Left lobe of liver (tissue), 2 donors: Measurements from ENCODE around the gene OR52B6. TPM values are rescaled to one million over a fixed set of nuclear protein-coding genes. Genes with fewer than 3 reads are reported as not detected.
"Not testable (repeated sequence)": the region's sequence is repeated elsewhere in the genome, so short reads cannot be mapped to it uniquely, and the experiment has no call there.

Experiments
- ATAC-seq: fragments of 200-7000 bp; cut with Tn5 transposase; one replicate; pipeline ENCODE4 v1.9.1; 2020; ENCODE audit warnings: mild to moderate bottlenecking, moderate library complexity
- DNase-seq: peaks from one replicate; pipeline ENCODE4 v3.0.0-alpha.2; 2020; ENCODE audit warnings: low spot score
- total RNA-seq: library from RNA; stranded (reverse); gene quantifications from one replicate; pipeline ENCODE4 v1.2.1, GENCODE V29; 2021
- donor health status: DM: no; HTN: no; CAD: no; lungs with moderate emphysema.
- donor health status: DM: no; HTN: yes; CAD: no.

OR52B6 gene
- total RNA-seq, 1 donor from 2014 or later: not detected

GRCh38 chr11:5593146-5593545, 12.5 kb downstream of the OR52B6 start:
- DNase-seq (no peak), ATAC-seq (no peak)

- ATAC-seq (peak; percentile 66), DNase-seq (peak; percentile 50)
These were observed 16.0 kb downstream of the OR52B6 start, which contains the start of gene TRIM6 for GRCh38 chr11:5596607-5597201. Gene TRIM6 (plus strand): TSS chr11:5596637. CDS start chr11:5596898, 261 bp downstream.

- ATAC-seq: no peak
- DNase-seq: no peak
These were observed 17.3 kb downstream of the OR52B6 start for GRCh38 chr11:5597953-5598352.

GRCh38 chr11:5600374-5600851, 19.7 kb downstream of the OR52B6 start:
- peak; percentile 93 for ATAC-seq
- DNase-seq: peak; percentile 67

GRCh38 chr11:5602791-5603190, 22.1 kb downstream of the OR52B6 start:
- DNase-seq, ATAC-seq: not testable (repeated sequence)

- DNase-seq (no peak), ATAC-seq (no peak)
These were observed 22.6 kb downstream of the OR52B6 start for GRCh38 chr11:5603326-5603725.

GRCh38 chr11:5604896-5605295, 24.2 kb downstream of the OR52B6 start:
- DNase-seq: no peak

GRCh38 chr11:5605849-5606248, 25.2 kb downstream of the OR52B6 start:
- ATAC-seq (no peak), DNase-seq (no peak)

More at GRCh38 chr11:5604896-5605295, 24.2 kb downstream of the OR52B6 start:
- ATAC-seq: no peak

- DNase-seq (no peak), ATAC-seq (no peak)
These were observed 28.1 kb downstream of the OR52B6 start for GRCh38 chr11:5608808-5609207.

- no peak for ATAC-seq
- no peak for DNase-seq
These were observed 29.8 kb downstream of the OR52B6 start for GRCh38 chr11:5610446-5610845.

GRCh38 chr11:5611627-5612026, 30.9 kb downstream of the OR52B6 start:
- no peak for ATAC-seq

GRCh38 chr11:5618807-5619206, 38.1 kb downstream of the OR52B6 start:
- no peak for ATAC-seq
- DNase-seq: no peak

More at GRCh38 chr11:5611627-5612026, 30.9 kb downstream of the OR52B6 start:
- DNase-seq: no peak

- no peak for DNase-seq
- peak; percentile 48 for ATAC-seq
These were observed 40.2 kb downstream of the OR52B6 start for GRCh38 chr11:5620651-5621521.

GRCh38 chr11:5621580-5621979, 40.9 kb downstream of the OR52B6 start:
- DNase-seq (no peak), ATAC-seq (no peak)

GRCh38 chr11:5622802-5623201, 42.1 kb downstream of the OR52B6 start:
- DNase-seq (no peak), ATAC-seq (no peak)

GRCh38 chr11:5624489-5625279, 44.0 kb downstream of the OR52B6 start, which contains the start of gene TRIM34:
Gene TRIM34 (plus strand): TSS chr11:5625001. CDS start chr11:5632332, 7,331 bp downstream.
- ATAC-seq: peak; percentile 97
- peak; percentile 66 for DNase-seq

- ATAC-seq (no peak), DNase-seq (no peak)
These were observed 44.6 kb downstream of the OR52B6 start for GRCh38 chr11:5625281-5625680.

- ATAC-seq (no peak), DNase-seq (no peak)
These were observed 45.5 kb downstream of the OR52B6 start for GRCh38 chr11:5626196-5626595.

- ATAC-seq: no peak
These were observed 50.7 kb downstream of the OR52B6 start for GRCh38 chr11:5631417-5631816.

More at GRCh38 chr11:5631417-5631816, 50.7 kb downstream of the OR52B6 start:
- DNase-seq: no peak
